GM12878 (cell line): ENCODE results near the gene SOBP. TPM values are rescaled to one million over a fixed set of nuclear protein-coding genes. Genes with fewer than 3 reads are reported as not detected.
A peak's percentile ranks its signal among the peaks of the same experiment; 100 is the strongest.

ENCODE experiments used
- ATAC-seq: fragments of 200-7000 bp; cut with Tn5 transposase; 3 replicates; pipeline ENCODE4 v1.9.1; 2020; ENCODE audit warnings: mild to moderate bottlenecking, moderate library complexity
- BruUV-seq: library from RNA; stranded (reverse); fragments of 400-500 nt; replicated peaks from 2 replicates; lab custom pipeline; 2021; lab: Mats Ljungman, UMichigan
- CTCF ChIA-PET: fragments of 300-600 bp; sonication (Branson Sonifier 250); formaldehyde crosslinking; extraction: SDS; loops from one replicate; lab custom pipeline; 2021; ENCODE audit warnings: inconsistent platforms; lab: Yijun Ruan, JAX
- POLR2A ChIA-PET: fragments of 350-600 bp; formaldehyde crosslinking; extraction: SDS; loops from one replicate; lab custom pipeline; 2021; ENCODE audit warnings: inconsistent platforms; lab: Charles Lee
- RAD21 ChIA-PET: fragments of 300-600 bp; sonication (Branson Sonifier 250); formaldehyde crosslinking; loops from one replicate; lab custom pipeline; 2023; ENCODE audit warnings: antibody characterized with exemption; ENCODE audit not compliant: unreplicated experiment; lab: Charles Lee
- SMC1A ChIA-PET: fragments of 300-600 bp; sonication (Branson Sonifier 250); formaldehyde crosslinking; loops from one replicate; lab custom pipeline; 2023; ENCODE audit not compliant: unreplicated experiment, uncharacterized antibody; lab: Charles Lee
- DNase-seq: peaks from one replicate; pipeline ENCODE4 v3.0.0-alpha.2; 2011; ENCODE audit warnings: low read depth, low spot score
- FAIRE-seq: peaks from 3 replicates; lab custom pipeline; 2011; peaks lifted over from hg19 to GRCh38; lab: Jason Lieb, UNC
- H2AFZ ChIP-seq: 2 replicates; pipeline ENCODE4 v1.6.0; 2011; ENCODE audit warnings: low read depth, low read length, control low read depth; ENCODE audit not compliant: control insufficient read depth
- H3K27ac ChIP-seq: 2 replicates; pipeline ENCODE4 v1.5.1; 2011; ENCODE audit warnings: control low read depth; ENCODE audit not compliant: control insufficient read depth, insufficient read depth
- H3K27me3 ChIP-seq, 2 experiments: replicated peaks in 1 of 2; 2 replicates each; pipeline versions ENCODE4 v1.6.0 to v1.6.1; 2011; ENCODE audit warnings: low read length in 1 of 2; ENCODE audit not compliant: control insufficient read depth in 2 of 2, insufficient read depth in 2 of 2
- H3K36me3 ChIP-seq, 2 experiments: 2 replicates each; pipeline ENCODE4 v1.5.1; 2011; ENCODE audit warnings: low read length in 1 of 2; ENCODE audit not compliant: control insufficient read depth in 2 of 2, insufficient read depth in 2 of 2
- H3K4me1 ChIP-seq: 2 replicates; pipeline ENCODE4 v1.6.1; 2011; ENCODE audit warnings: mild to moderate bottlenecking, low read length, moderate library complexity, mixed read lengths; ENCODE audit not compliant: control insufficient read depth, insufficient read depth
- H3K4me2 ChIP-seq: 2 replicates; pipeline ENCODE4 v1.6.0; 2011; ENCODE audit warnings: control low read depth; ENCODE audit not compliant: control insufficient read depth, insufficient read depth
- H3K4me3 ChIP-seq: fragments of 200-600 bp; sonication (generic); 2 replicates; pipeline ENCODE4 v1.5.1; 2016
- H3K79me2 ChIP-seq: 2 replicates; pipeline ENCODE4 v1.6.0; 2011; ENCODE audit warnings: low read length; ENCODE audit not compliant: control insufficient read depth, insufficient read depth
- H3K9ac ChIP-seq: 2 replicates; pipeline ENCODE4 v1.8.0; 2011; ENCODE audit warnings: low read length, control low read depth, mixed read lengths; ENCODE audit not compliant: control insufficient read depth, insufficient read depth
- H3K9me3 ChIP-seq: replicated peaks from 3 replicates; pipeline ENCODE4 v1.5.1; 2011; ENCODE audit warnings: mild to moderate bottlenecking, low read length; ENCODE audit not compliant: control insufficient read depth, insufficient read depth
- H4K20me1 ChIP-seq: 2 replicates; pipeline ENCODE4 v1.6.0; 2011; ENCODE audit not compliant: control insufficient read depth, insufficient read depth
- ATF3 ChIP-seq: IDR thresholded peaks from 2 replicates; pipeline ENCODE4 v1.6.1; 2011; ENCODE audit warnings: low read depth, mild to moderate bottlenecking, low read length, moderate library complexity, borderline replicate concordance; ENCODE audit errors: extremely low read depth
- CBFB ChIP-seq: IDR thresholded peaks from 2 replicates; pipeline ENCODE4 v1.6.1; 2016; ENCODE audit warnings: antibody characterized with exemption, low read depth
- ETV6 ChIP-seq, 2 experiments: fragments of 450-650 bp in 1 of 2; IDR thresholded peaks in 1 of 2; conservative IDR thresholded peaks in 1 of 2; 2 replicates each; pipeline ENCODE4 v1.6.1; 2014; ENCODE audit warnings: antibody characterized with exemption in 1 of 2, borderline replicate concordance in 1 of 2, low read depth in 1 of 2, mild to moderate bottlenecking in 1 of 2, moderate library complexity in 1 of 2
- FOXK2 ChIP-seq: fragments of 450-650 bp; IDR thresholded peaks from 2 replicates; pipeline ENCODE4 v1.6.1; 2017; ENCODE audit warnings: mild to moderate bottlenecking, moderate library complexity
- IKZF2 ChIP-seq, 2 experiments: fragments of 450-650 bp; IDR thresholded peaks; 2 replicates each; pipeline ENCODE4 v1.6.1; 2017; ENCODE audit warnings: mild to moderate bottlenecking in 2 of 2, moderate library complexity in 2 of 2
- IRF4 ChIP-seq: IDR thresholded peaks from 2 replicates; pipeline ENCODE4 v1.6.1; 2011; ENCODE audit warnings: low read depth, low read length
- MTA2 ChIP-seq: fragments of 450-650 bp; IDR thresholded peaks from 2 replicates; pipeline ENCODE4 v1.6.1; 2016; ENCODE audit warnings: low read depth, mild to moderate bottlenecking, moderate library complexity
- MXI1 ChIP-seq: fragments of 150-350 bp; IDR thresholded peaks from 2 replicates; pipeline ENCODE4 v1.6.1; 2011; ENCODE audit warnings: low read depth, mild to moderate bottlenecking, inconsistent platforms, low read length, improper control_type of control experiment
- NFIC ChIP-seq: IDR thresholded peaks from 2 replicates; pipeline ENCODE4 v1.6.1; 2012; ENCODE audit warnings: low read depth, mild to moderate bottlenecking, inconsistent platforms, low read length, moderate library complexity
- NR2C2 ChIP-seq: IDR thresholded peaks from 2 replicates; pipeline ENCODE4 v1.6.1; 2011; ENCODE audit warnings: borderline replicate concordance, low read depth; ENCODE audit not compliant: control insufficient read depth, insufficient read length
- RCOR1 ChIP-seq: conservative IDR thresholded peaks from 2 replicates; pipeline ENCODE4 v1.6.1; 2012; ENCODE audit warnings: low read depth, low read length, improper control_type of control experiment
- STAT1 ChIP-seq: fragments of 450-650 bp; conservative IDR thresholded peaks from 2 replicates; pipeline ENCODE4 v1.6.1; 2014; ENCODE audit warnings: antibody characterized with exemption, mild to moderate bottlenecking
- SUPT20H ChIP-seq: IDR thresholded peaks from 2 replicates; pipeline ENCODE4 v1.6.1; 2011; ENCODE audit warnings: low read depth, mild to moderate bottlenecking, low read length, moderate library complexity, borderline replicate concordance; ENCODE audit not compliant: control insufficient read depth
- ZBTB11 ChIP-seq: fragments of 450-650 bp; formaldehyde crosslinking; IDR thresholded peaks from 2 replicates; pipeline ENCODE4 v1.5.0; 2022; ENCODE audit warnings: mild to moderate bottlenecking, missing genetic modification characterization
- ZSCAN29 ChIP-seq: fragments of 450-650 bp; IDR thresholded peaks from 2 replicates; pipeline ENCODE4 v1.6.1; 2017; ENCODE audit warnings: mild to moderate bottlenecking, moderate library complexity
- WGBS: methylation state at CpG from one replicate; pipeline ENCODE4 v1.1.6; 2016; ENCODE audit warnings: low lambda C conversion rate; ENCODE audit not compliant: insufficient replicate concordance, insufficient coverage; ENCODE audit errors: missing lambda C conversion rate; 5-methylcytosine and 5-hydroxymethylcytosine counted together
- in situ Hi-C: fragments of 300-500 bp; cut with MboI; formaldehyde crosslinking; loops from 9 replicates; pipeline ENCODE4 v1.14.3; 2018; ENCODE audit warnings: mixed read lengths
- intact Hi-C: fragments of 100-400 bp; cut with micrococcal nuclease; formaldehyde crosslinking; loops from one replicate; pipeline ENCODE4 v1.14.2; 2022; ENCODE audit not compliant: unreplicated experiment
- polyA plus RNA-seq, 11 experiments: library from polyadenylated mRNA; depleted of rRNA in 4 of 11; unstranded in 6 of 11; stranded (reverse) in 5 of 11; fragments of >200 nt; fragmentation: Nextera tagmentation in 4 of 11; fragmentation: Illumina TruSeq in 1 of 11; extraction: Ambion mirVana in 4 of 11; extraction: Trizol in 1 of 11; gene quantifications; 1 replicate in 1 of 11; 2 replicates in 10 of 11; pipeline versions ENCODE4 v1.2.1 to v1.2.3, GENCODE V29; 2011 to 2016; ENCODE audit warnings: inconsistent platforms in 2 of 11, missing spikeins in 2 of 11, low read depth in 1 of 11
- total RNA-seq, 4 experiments: library from RNA; depleted of rRNA in 3 of 4; stranded (reverse); fragments of >200 nt in 3 of 4; fragmentation: Illumina TruSeq in 1 of 4; extraction: Trizol in 1 of 4; gene quantifications; 2 replicates each; pipeline versions ENCODE4 v1.2.1 to v1.2.3, GENCODE V29; 2013 to 2021
- TF ChIP-seq, protein P1 (sequence below): fragments of 450-650 bp; IDR thresholded peaks from 2 replicates; pipeline ENCODE4 v1.6.1; 2014; ENCODE audit warnings: mild to moderate bottlenecking

The SOBP gene
- total and polyA plus RNA-seq, 10 of the 15 experiments (the other 5 are each of a cell fraction or from before 2014, with no cell fraction given) = 0.49 to 1.9 (median 0.78) TPM

- TF ChIP-seq, protein P1, sequence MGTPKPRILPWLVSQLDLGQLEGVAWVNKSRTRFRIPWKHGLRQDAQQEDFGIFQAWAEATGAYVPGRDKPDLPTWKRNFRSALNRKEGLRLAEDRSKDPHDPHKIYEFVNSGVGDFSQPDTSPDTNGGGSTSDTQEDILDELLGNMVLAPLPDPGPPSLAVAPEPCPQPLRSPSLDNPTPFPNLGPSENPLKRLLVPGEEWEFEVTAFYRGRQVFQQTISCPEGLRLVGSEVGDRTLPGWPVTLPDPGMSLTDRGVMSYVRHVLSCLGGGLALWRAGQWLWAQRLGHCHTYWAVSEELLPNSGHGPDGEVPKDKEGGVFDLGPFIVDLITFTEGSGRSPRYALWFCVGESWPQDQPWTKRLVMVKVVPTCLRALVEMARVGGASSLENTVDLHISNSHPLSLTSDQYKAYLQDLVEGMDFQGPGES = no peak
- TF ChIP-seq CBFB = no peak
- TF ChIP-seq, all 136 proteins: peak for 0
Measured at GRCh38 chr6:107641500-107641941, 151.6 kb downstream of the SOBP start (continued).

- Histone ChIP-seq H3K36me3 (no peaks in the 10 kb centered on the region), H3K4me2 (peak overlapping the region; percentile 36), H3K27ac (no peak overlapping the region), H4K20me1 (no peaks in the 10 kb centered on the region), H3K9me3 (no peaks in the 10 kb centered on the region), H3K4me3 (no peak overlapping the region), H3K27me3 (no peaks in the 10 kb centered on the region), H3K9ac (no peak overlapping the region), H3K4me1 (peaks cover 11% of the 10 kb centered on the region), H3K79me2 (no peaks in the 10 kb centered on the region), H2AFZ (no peak overlapping the region; the same call in 1 of the 2 replicates)
- in situ Hi-C loops = no loop called here
- ChIA-PET RAD21 (interaction anchor here (1.0 to 1.7 kb wide), 5 partner anchors 13 to 28 kb away, joined by 3 to 8 read pairs (median 4); no protein-coding TSS in a partner anchor), POLR2A (interaction anchor here (1.0 to 2.0 kb wide), 2 partner anchors 15 to 29 kb away, joined by 3 to 9 read pairs; no protein-coding TSS in a partner anchor), CTCF (interaction anchor here (1.0 to 3.2 kb wide), 6 partner anchors 14 to 324 kb away, joined by 3 to 31 read pairs (median 4); no protein-coding TSS in a partner anchor), SMC1A (interaction anchor here (0.8 to 3.3 kb wide), 9 partner anchors 10 to 324 kb away, joined by 3 to 16 read pairs (median 3); no protein-coding TSS in a partner anchor)
- 33% methylated on average over 3 of the region's 3 CpGs for WGBS
- intact Hi-C loops = no loop called here
- DNase-seq (no peak), FAIRE-seq (peak; percentile 78), ATAC-seq (peak; percentile 90)
- TF ChIP-seq ZBTB11 (CRISPR knock-in tag) (no peak), NR2C2 (no peak), MTA2 (peak; percentile 40), STAT1 (no peak), SUPT20H (no peak), ATF3 (no peak), IKZF2 (IDR thresholded peaks at IDR 0.05) (peak in 1 of 2 experiments; percentile 22; a peak in 1 of 4 replicates), ZSCAN29 (no peak), MXI1 (no peak), ETV6 (conservative IDR thresholded peaks at IDR 0.05 in 1 of 2, IDR thresholded peaks at IDR 0.05 in 1 of 2; ENCODE audit: borderline replicate concordance in 1 of 2, low read depth in 1 of 2) (no peak), FOXK2 (no peak), NFIC (peak; percentile 31; the same call in 1 of the 2 replicates), RCOR1 (no peak), IRF4 (no peak)
- BruUV-seq = no TSS peak
Measured at GRCh38 chr6:107642095-107642860, 152.4 kb downstream of the SOBP start.
